ENCODE data around the gene SP110.

Gene SP110

DNA sequence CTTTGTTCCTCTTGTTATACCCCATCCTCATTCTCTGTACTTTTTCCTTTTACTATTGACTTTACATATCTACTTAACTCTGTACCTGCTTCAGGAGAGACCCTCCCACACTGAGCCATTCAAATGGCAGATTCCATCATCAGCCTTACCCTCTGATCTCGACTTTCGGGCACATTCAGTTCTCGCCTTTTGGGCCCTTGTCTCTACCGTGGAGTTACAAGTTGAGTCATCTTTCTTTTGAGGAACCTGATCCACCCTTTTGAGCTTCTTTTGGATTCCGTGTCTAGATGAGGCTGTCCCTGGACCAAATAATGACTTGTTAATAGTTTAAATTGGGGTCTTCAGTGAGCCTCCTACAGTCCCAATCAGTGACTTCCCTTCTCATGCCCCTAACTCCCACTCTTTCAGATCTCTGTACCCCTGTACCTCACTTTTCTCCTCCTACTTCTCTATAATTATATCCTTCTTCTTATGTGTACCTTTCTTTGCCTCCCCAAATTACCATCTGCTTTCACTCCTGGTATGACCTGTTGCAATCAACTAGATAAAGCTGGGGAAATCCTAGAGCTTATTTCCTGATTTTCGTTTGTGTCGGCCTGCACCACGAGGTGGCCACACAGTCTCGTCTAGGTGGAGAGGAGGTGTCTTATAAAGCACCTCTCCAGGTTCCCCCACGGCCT is 17.2 kb downstream of the SP110 start:
- no peak for DNase-seq
- no peak overlapping the region for H3K4me3 ChIP-seq (ENCODE audit: low read depth in 1 of 2, low read length in 2 of 2)
- ATAC-seq (ENCODE audit: insufficient read depth, low read depth) = no peak

DNA sequence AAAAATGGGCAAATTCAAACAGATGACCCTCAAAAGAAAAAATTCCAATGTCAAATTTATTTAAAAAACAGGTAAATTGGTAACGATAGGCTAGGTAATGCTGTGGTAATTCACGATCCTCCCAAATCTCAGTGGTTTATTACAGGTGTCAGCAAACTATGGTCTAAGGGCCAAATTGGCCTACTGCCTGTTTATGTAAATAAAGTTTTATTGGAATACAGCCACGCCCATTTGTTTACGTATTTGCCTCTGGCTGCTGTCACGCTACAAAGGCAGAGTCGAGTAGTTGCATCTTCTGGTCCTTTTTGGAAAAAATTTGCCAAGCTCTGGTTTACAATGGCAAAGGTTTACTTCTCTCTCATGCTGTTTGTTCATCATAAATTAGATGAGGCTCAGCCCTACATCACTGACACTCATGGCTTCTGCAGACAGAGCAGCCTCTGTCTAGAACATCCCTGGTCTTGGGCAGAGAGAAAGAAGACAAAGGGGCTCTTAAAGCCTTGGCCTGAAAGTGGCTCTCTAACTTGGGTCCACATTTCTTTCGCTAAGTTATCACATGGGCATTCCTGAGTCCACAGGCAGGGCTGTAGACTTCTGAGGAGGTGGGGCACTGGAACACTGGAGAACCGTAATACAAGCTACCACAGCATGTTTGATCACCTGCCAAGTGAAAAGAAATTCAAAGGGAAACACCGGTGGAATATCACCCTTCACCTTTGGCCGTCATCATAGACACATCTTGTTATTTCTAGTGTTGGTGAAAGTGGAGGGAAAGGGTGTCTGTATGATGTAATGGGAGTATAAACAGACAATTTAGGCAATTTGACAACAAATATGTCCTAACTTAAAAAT is 34.8 kb downstream of the SP110 start:
- H4K20me1 ChIP-seq (ENCODE audit: insufficient read depth, low read length) = no peaks in the 10 kb centered on the region
- no peaks in the 10 kb centered on the region for H3K27me3 ChIP-seq (ENCODE audit: insufficient read depth, low read length, poor library complexity)
- ATAC-seq (ENCODE audit: insufficient read depth, low read depth) (no peak), DNase-seq (no peak)
- H3K79me2 ChIP-seq (ENCODE audit: insufficient read depth, low read length) = no peaks in the 10 kb centered on the region
- H3K4me3 ChIP-seq (ENCODE audit: low read depth in 1 of 2, low read length in 2 of 2) = no peak overlapping the region
- no peak overlapping the region for H3K4me2 ChIP-seq (ENCODE audit: insufficient read depth, low read length)
- no peaks in the 10 kb centered on the region for H3K4me1 ChIP-seq (ENCODE audit: insufficient read depth, low read length)
- H3K36me3 ChIP-seq (ENCODE audit: insufficient read depth, low read length) = peaks cover 45% of the 10 kb centered on the region
- H3K9me3 ChIP-seq (ENCODE audit: insufficient read depth, low read length, severe bottlenecking) = no peaks in the 10 kb centered on the region
- no peak overlapping the region for H3K9ac ChIP-seq (ENCODE audit: low read depth, low read length)
- no peak for TF ChIP-seq CTCF (IDR thresholded peaks at IDR 0.05; ENCODE audit: borderline replicate concordance, extremely low read depth, low read length, poor library complexity, severe bottlenecking)
- no peak for TF ChIP-seq EZH2 (IDR thresholded peaks at IDR 0.05; ENCODE audit: borderline replicate concordance, low read depth, low read length, severe bottlenecking)
- no peak overlapping the region for H2AFZ ChIP-seq (ENCODE audit: low read depth, low read length)
- no peak overlapping the region for H3K27ac ChIP-seq (ENCODE audit: low read length)

More for the DNA sequence above, 17.2 kb downstream of the SP110 start:
- Histone ChIP-seq H3K4me1 (ENCODE audit: insufficient read depth, low read length) (no peaks in the 10 kb centered on the region), H3K79me2 (ENCODE audit: insufficient read depth, low read length) (no peaks in the 10 kb centered on the region), H3K9me3 (ENCODE audit: insufficient read depth, low read length, severe bottlenecking) (no peaks in the 10 kb centered on the region), H3K36me3 (ENCODE audit: insufficient read depth, low read length) (peaks cover 79% of the 10 kb centered on the region), H3K27ac (ENCODE audit: low read length) (no peak overlapping the region), H3K4me2 (ENCODE audit: insufficient read depth, low read length) (no peak overlapping the region), H3K9ac (ENCODE audit: low read depth, low read length) (no peak overlapping the region), H3K27me3 (ENCODE audit: insufficient read depth, low read length, poor library complexity) (no peaks in the 10 kb centered on the region), H2AFZ (ENCODE audit: low read depth, low read length) (no peak overlapping the region), H4K20me1 (ENCODE audit: insufficient read depth, low read length) (no peaks in the 10 kb centered on the region)
- TF ChIP-seq EZH2 (IDR thresholded peaks at IDR 0.05; ENCODE audit: borderline replicate concordance, low read depth, low read length, severe bottlenecking) (no peak), CTCF (IDR thresholded peaks at IDR 0.05; ENCODE audit: borderline replicate concordance, extremely low read depth, low read length, poor library complexity, severe bottlenecking) (no peak)

DNA sequence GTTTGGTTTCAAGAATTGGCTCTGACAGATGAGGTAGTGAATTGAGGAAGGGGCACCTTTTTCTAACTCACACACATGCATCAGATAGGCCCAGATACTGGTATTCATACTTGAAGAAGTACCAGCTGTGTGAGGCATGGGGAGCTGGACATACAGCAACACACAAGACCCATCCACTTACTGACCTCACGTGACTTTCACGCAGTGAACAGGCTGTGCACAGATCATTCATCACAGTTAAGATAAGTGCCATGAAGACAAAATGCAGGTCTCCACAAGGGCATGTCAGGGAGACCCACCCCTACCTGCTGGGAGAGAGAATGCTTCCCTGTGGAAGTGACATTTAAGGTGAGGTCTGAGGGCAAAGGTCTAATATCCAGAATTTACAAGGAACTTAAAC is 38.6 kb downstream of the SP110 start:
- no peak overlapping the region for H3K4me3 ChIP-seq (ENCODE audit: low read depth in 1 of 2, low read length in 2 of 2)
- H3K27ac ChIP-seq (ENCODE audit: low read length) = no peak overlapping the region
- H2AFZ ChIP-seq (ENCODE audit: low read depth, low read length) = no peak overlapping the region
- H3K27me3 ChIP-seq (ENCODE audit: insufficient read depth, low read length, poor library complexity) = no peaks in the 10 kb centered on the region
- H3K9me3 ChIP-seq (ENCODE audit: insufficient read depth, low read length, severe bottlenecking) = no peaks in the 10 kb centered on the region
- no peak for TF ChIP-seq CTCF (IDR thresholded peaks at IDR 0.05; ENCODE audit: borderline replicate concordance, extremely low read depth, low read length, poor library complexity, severe bottlenecking)
- no peak for TF ChIP-seq EZH2 (IDR thresholded peaks at IDR 0.05; ENCODE audit: borderline replicate concordance, low read depth, low read length, severe bottlenecking)
- H3K36me3 ChIP-seq (ENCODE audit: insufficient read depth, low read length) = peaks cover 76% of the 10 kb centered on the region
- no peak overlapping the region for H3K4me2 ChIP-seq (ENCODE audit: insufficient read depth, low read length)
- no peaks in the 10 kb centered on the region for H3K79me2 ChIP-seq (ENCODE audit: insufficient read depth, low read length)
- no peak for ATAC-seq (ENCODE audit: insufficient read depth, low read depth)
- H4K20me1 ChIP-seq (ENCODE audit: insufficient read depth, low read length) = no peaks in the 10 kb centered on the region
- H3K4me1 ChIP-seq (ENCODE audit: insufficient read depth, low read length) = no peaks in the 10 kb centered on the region
- no peak overlapping the region for H3K9ac ChIP-seq (ENCODE audit: low read depth, low read length)
- no peak for DNase-seq
